NCI-H2107 treated with DMSO at 0.1 percent for 48 hours (cell line): ENCODE measurements around the gene XRCC3.

Source experiments
- DNase-seq: peaks from one replicate; lab custom pipeline; 2025; ENCODE audit not compliant: unreplicated experiment; lab: John Stamatoyannopoulos, UW

Gene XRCC3

GRCh38 chr14:103707329-103708263 lies 7.7 kb downstream of the XRCC3 start:
- DNase-seq, result no peak

GRCh38 chr14:103706551-103707328 lies 8.5 kb downstream of the XRCC3 start:
- no peak for DNase-seq

- no peak for DNase-seq
Measured at GRCh38 chr14:103705504-103706284, 9.6 kb downstream of the XRCC3 start.

- DNase-seq, result no peak
Measured at GRCh38 chr14:103705118-103705503, 10.1 kb downstream of the XRCC3 start.

- no peak for DNase-seq
Measured at GRCh38 chr14:103704708-103705107, 10.5 kb downstream of the XRCC3 start.

- DNase-seq, result no peak
Measured at GRCh38 chr14:103703433-103704385, 11.5 kb downstream of the XRCC3 start.

GRCh38 chr14:103702497-103703432 lies 12.5 kb downstream of the XRCC3 start:
- DNase-seq, result no peak

GRCh38 chr14:103702095-103702494 lies 13.2 kb downstream of the XRCC3 start:
- no peak for DNase-seq

GRCh38 chr14:103700753-103701490 lies 14.3 kb downstream of the XRCC3 start:
- DNase-seq, result no peak

- DNase-seq, result no peak
Measured at GRCh38 chr14:103699901-103700752, 15.1 kb downstream of the XRCC3 start.

- DNase-seq, result no peak
Measured at GRCh38 chr14:103699261-103699661, 16.0 kb downstream of the XRCC3 start.

GRCh38 chr14:103698380-103699260 lies 16.6 kb downstream of the XRCC3 start:
- DNase-seq, result no peak

GRCh38 chr14:103697603-103698379 lies 17.5 kb downstream of the XRCC3 start:
- no peak for DNase-seq

- no peak for DNase-seq
Measured at GRCh38 chr14:103697206-103697602, 18.0 kb downstream of the XRCC3 start.

- DNase-seq, result peak; percentile 76
Measured at GRCh38 chr14:103696466-103697071, 18.7 kb downstream of the XRCC3 start.
